Neuronal stem cell (in vitro differentiated cells): ENCODE results near the gene CCNQ.
A peak's percentile ranks its signal among the peaks of the same experiment; 100 is the strongest.

ENCODE experiments used
- DNase-seq: peaks from one replicate; pipeline ENCODE4 v3.0.0-alpha.2; 2013; ENCODE audit warnings: low spot score
- H2AFZ ChIP-seq: one replicate; pipeline ENCODE4 v1.6.1; 2013; ENCODE audit warnings: mild to moderate bottlenecking, low read length, inconsistent platforms
- H2AK5ac ChIP-seq: 2 replicates; pipeline ENCODE4 v1.6.1; 2013; ENCODE audit warnings: low read depth, mild to moderate bottlenecking, inconsistent platforms, low read length, moderate library complexity, mixed read lengths
- H2BK120ac ChIP-seq: 2 replicates; pipeline ENCODE4 v1.6.1; 2013; ENCODE audit warnings: low read depth, mild to moderate bottlenecking, inconsistent platforms, low read length, moderate library complexity, mixed read lengths
- H2BK12ac ChIP-seq: one replicate; pipeline ENCODE4 v1.6.1; 2013; ENCODE audit warnings: low read length, inconsistent platforms
- H2BK15ac ChIP-seq: 2 replicates; pipeline ENCODE4 v1.6.1; 2013; ENCODE audit warnings: mild to moderate bottlenecking, low read length, inconsistent platforms, mixed read lengths
- H2BK5ac ChIP-seq: one replicate; pipeline ENCODE4 v1.6.1; 2013; ENCODE audit warnings: inconsistent platforms, mild to moderate bottlenecking, low read length, moderate library complexity
- H3K14ac ChIP-seq: one replicate; pipeline ENCODE4 v1.6.1; 2013; ENCODE audit warnings: low read length, inconsistent platforms
- H3K18ac ChIP-seq: 2 replicates; pipeline ENCODE4 v1.6.1; 2013; ENCODE audit warnings: low read length, inconsistent platforms
- H3K23ac ChIP-seq: 2 replicates; pipeline ENCODE4 v1.6.1; 2013; ENCODE audit warnings: low read depth, mild to moderate bottlenecking, mixed read lengths, low read length, inconsistent platforms; ENCODE audit not compliant: poor library complexity
- H3K27ac ChIP-seq: replicated peaks from 3 replicates; pipeline ENCODE4 v1.5.1; 2013; ENCODE audit warnings: low read length, inconsistent platforms
- H3K27me3 ChIP-seq, 3 experiments: 2 replicates each; pipeline ENCODE4 v1.6.1; 2013; ENCODE audit warnings: low read length in 3 of 3, mild to moderate bottlenecking in 2 of 3, inconsistent platforms in 1 of 3, low read depth in 1 of 3, mixed read lengths in 1 of 3, moderate library complexity in 1 of 3; ENCODE audit not compliant: control insufficient read depth in 3 of 3, insufficient read depth in 3 of 3
- H3K36me3 ChIP-seq, 2 donors: replicated peaks in 1 of 2; 2 replicates each; pipeline ENCODE4 v1.6.1; 2013; ENCODE audit warnings: low read length in 2 of 2; ENCODE audit not compliant: control insufficient read depth in 2 of 2, insufficient read depth in 2 of 2
- H3K4ac ChIP-seq: 2 replicates; pipeline ENCODE4 v1.6.1; 2013; ENCODE audit warnings: inconsistent platforms, mild to moderate bottlenecking, low read length, moderate library complexity
- H3K4me1 ChIP-seq, 2 donors: 1 replicate in 1 of 2; 2 replicates in 1 of 2; pipeline ENCODE4 v1.6.1; 2013; ENCODE audit warnings: low read length in 2 of 2, low read depth in 1 of 2; ENCODE audit not compliant: control insufficient read depth in 2 of 2, insufficient read depth in 1 of 2
- H3K4me2 ChIP-seq: one replicate; pipeline ENCODE4 v1.6.1; 2013; ENCODE audit warnings: mild to moderate bottlenecking, low read length, inconsistent platforms; ENCODE audit not compliant: insufficient read depth, poor library complexity, severe bottlenecking
- H3K4me3 ChIP-seq, 2 donors: 2 replicates each; pipeline ENCODE4 v1.5.1; 2013; ENCODE audit warnings: low read length in 2 of 2, mild to moderate bottlenecking in 2 of 2, inconsistent platforms in 1 of 2, moderate library complexity in 1 of 2
- H3K79me1 ChIP-seq: one replicate; pipeline ENCODE4 v1.6.1; 2013; ENCODE audit warnings: low read depth, mild to moderate bottlenecking, inconsistent platforms, low read length, moderate library complexity
- H3K9ac ChIP-seq: one replicate; pipeline ENCODE4 v1.6.1; 2013; ENCODE audit warnings: mild to moderate bottlenecking, low read depth, low read length, inconsistent platforms; ENCODE audit not compliant: poor library complexity
- H3K9me3 ChIP-seq, 2 donors: replicated peaks in 1 of 2; 2 replicates each; pipeline versions ENCODE3 to v1.6.1; 2013; ENCODE audit warnings: low read length in 2 of 2, mild to moderate bottlenecking in 2 of 2, inconsistent platforms in 1 of 2, low read depth in 1 of 2, mixed read lengths in 1 of 2, moderate library complexity in 1 of 2; ENCODE audit not compliant: control insufficient read depth in 2 of 2, insufficient read depth in 1 of 2
- H4K8ac ChIP-seq: one replicate; pipeline ENCODE4 v1.6.1; 2013; ENCODE audit warnings: low read depth, mild to moderate bottlenecking, inconsistent platforms, low read length, moderate library complexity
- H4K91ac ChIP-seq: one replicate; pipeline ENCODE4 v1.6.1; 2013; ENCODE audit warnings: low read length, low read depth, mild to moderate bottlenecking, inconsistent platforms; ENCODE audit not compliant: poor library complexity
- whole genome bisulfite sequencing, 2 donors: extraction: QIAGEN DNeasy Blood & Tissue Kit; methylation state at CpG; one replicate each; pipeline ENCODE4 v1.1.7; 2013; ENCODE audit warnings: missing lambda C conversion rate in 2 of 2, mixed read lengths in 1 of 2; ENCODE audit not compliant: insufficient read length in 2 of 2, insufficient replicate concordance in 1 of 2; ENCODE audit errors: extremely low coverage in 2 of 2; 5-methylcytosine and 5-hydroxymethylcytosine counted together

Gene CCNQ

GRCh38 chrX:153578200-153578835, 20.6 kb downstream of the CCNQ start:
- Histone ChIP-seq H3K9ac (no peak overlapping the region), H3K18ac (peak overlapping the region; percentile 80), H4K8ac (no peak overlapping the region), H3K36me3 (no peaks in the 10 kb centered on the region), H2AK5ac (no peak overlapping the region), H3K4ac (no peak overlapping the region), H3K23ac (peak overlapping the region; percentile 55), H3K27ac (peak overlapping the region; percentile 22), H2BK15ac (no peak overlapping the region), H3K4me3 (peak overlapping the region in 1 of 2 donors; percentile 7), H3K14ac (no peak overlapping the region), H2BK12ac (no peak overlapping the region), H2BK5ac (no peak overlapping the region), H3K4me2 (no peak overlapping the region), H3K27me3 (peaks cover 0 to 30% (median 0%) of the 10 kb centered on the region in 3 experiments), H3K9me3 (no peaks in the 10 kb centered on the region), H2BK120ac (no peak overlapping the region), H2AFZ (peak overlapping the region; percentile 85), H3K79me1 (no peaks in the 10 kb centered on the region), H3K4me1 (peaks cover 7 to 8% of the 10 kb centered on the region in 2 donors), H4K91ac (no peak overlapping the region)
- DNase-seq: no peak
- no CpG with 5 or more reads among the region's 18 CpGs for WGBS, 2 donors

- H3K27ac ChIP-seq: no peak overlapping the region
- no peak overlapping the region for H2BK120ac ChIP-seq
- no peak overlapping the region for H2AK5ac ChIP-seq
- H3K18ac ChIP-seq: peak overlapping the region; percentile 38
- peaks cover 7 to 8% of the 10 kb centered on the region in 2 donors for H3K4me1 ChIP-seq
- no peak overlapping the region for H2AFZ ChIP-seq
- no peaks in the 10 kb centered on the region for H3K79me1 ChIP-seq
- DNase-seq: no peak
- H3K4me3 ChIP-seq: no peak overlapping the region
- no peak overlapping the region for H3K9ac ChIP-seq
- H3K9me3 ChIP-seq: no peaks in the 10 kb centered on the region
- no peak overlapping the region for H2BK5ac ChIP-seq
- no peak overlapping the region for H3K4me2 ChIP-seq
- H4K8ac ChIP-seq: no peak overlapping the region
- no peak overlapping the region for H4K91ac ChIP-seq
- H3K4ac ChIP-seq: no peak overlapping the region
- H2BK12ac ChIP-seq: no peak overlapping the region
- H3K14ac ChIP-seq: peak overlapping the region; percentile 82
- WGBS, 2 donors: no CpG with 5 or more reads among the region's 6 CpGs
- H3K27me3 ChIP-seq: peaks cover 0 to 41% (median 0%) of the 10 kb centered on the region in 3 experiments
- no peak overlapping the region for H3K23ac ChIP-seq
- no peaks in the 10 kb centered on the region for H3K36me3 ChIP-seq
- H2BK15ac ChIP-seq: no peak overlapping the region
Observed at GRCh38 chrX:153576961-153577360, 22.0 kb downstream of the CCNQ start.

- Histone ChIP-seq H2BK15ac (no peak overlapping the region), H2BK5ac (no peak overlapping the region), H3K27me3 (peaks cover 0 to 45% (median 0%) of the 10 kb centered on the region in 3 experiments), H3K23ac (no peak overlapping the region), H2BK120ac (no peak overlapping the region), H3K36me3 (no peaks in the 10 kb centered on the region), H3K27ac (no peak overlapping the region), H3K79me1 (no peaks in the 10 kb centered on the region), H3K4me2 (no peak overlapping the region), H3K9me3 (no peaks in the 10 kb centered on the region), H3K9ac (no peak overlapping the region), H3K4me3 (no peak overlapping the region), H2BK12ac (no peak overlapping the region), H3K18ac (no peak overlapping the region), H3K4me1 (peaks cover 7 to 8% of the 10 kb centered on the region in 2 donors), H4K8ac (no peak overlapping the region), H2AFZ (no peak overlapping the region), H3K14ac (no peak overlapping the region), H2AK5ac (no peak overlapping the region), H3K4ac (no peak overlapping the region), H4K91ac (no peak overlapping the region)
- DNase-seq: no peak
- no CpG with 5 or more reads among the region's 10 CpGs for WGBS, 2 donors
Observed at GRCh38 chrX:153576239-153576870, 22.6 kb downstream of the CCNQ start.

GRCh38 chrX:153573984-153574383, 25.0 kb downstream of the CCNQ start:
- Histone ChIP-seq H2BK12ac (no peak overlapping the region), H3K4me3 (no peak overlapping the region), H2BK15ac (no peak overlapping the region), H3K27me3 (peaks cover 0 to 51% (median 0%) of the 10 kb centered on the region in 3 experiments), H3K23ac (no peak overlapping the region), H4K91ac (no peak overlapping the region), H2BK120ac (no peak overlapping the region), H3K18ac (no peak overlapping the region), H3K79me1 (no peaks in the 10 kb centered on the region), H3K27ac (no peak overlapping the region), H3K36me3 (no peaks in the 10 kb centered on the region), H3K4me2 (no peak overlapping the region), H2BK5ac (no peak overlapping the region), H3K4me1 (peaks cover 5 to 6% of the 10 kb centered on the region in 2 donors), H2AFZ (no peak overlapping the region), H3K9ac (no peak overlapping the region), H3K4ac (no peak overlapping the region), H3K9me3 (no peaks in the 10 kb centered on the region), H2AK5ac (no peak overlapping the region), H3K14ac (no peak overlapping the region), H4K8ac (no peak overlapping the region)
- no peak for DNase-seq
- no CpG with 5 or more reads among the region's 4 CpGs for WGBS, 2 donors
